HG03457 (cell line): Measurements from ENCODE around the gene NBAS.

Experiments used
- ATAC-seq: cut with Tn5 transposase; IDR thresholded peaks from one replicate; pipeline ENCODE4 v1.9.1; 2021; ENCODE audit warnings: moderate number of reproducible peaks; ENCODE audit not compliant: unreplicated experiment

The NBAS gene

DNA sequence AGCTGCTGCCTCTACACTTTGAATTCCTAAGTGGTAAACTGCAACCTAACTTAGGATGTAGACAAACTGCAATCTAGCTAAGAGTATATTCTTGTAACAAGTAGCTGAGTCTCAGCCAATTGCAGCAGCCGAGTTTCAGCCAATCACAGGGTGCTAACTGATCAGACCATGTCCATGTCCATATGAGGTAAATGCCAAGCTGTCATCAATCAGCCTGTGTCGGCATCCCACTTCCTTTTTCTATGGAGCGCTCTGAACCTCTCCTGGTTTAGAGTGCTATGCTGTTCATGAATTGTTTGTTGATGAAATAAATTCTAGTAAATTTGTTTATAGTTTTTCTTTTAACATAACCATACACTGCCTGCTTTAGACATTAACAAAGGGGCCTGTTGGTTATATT is 408.8 kb downstream of the NBAS start:
- ATAC-seq = no peak

DNA sequence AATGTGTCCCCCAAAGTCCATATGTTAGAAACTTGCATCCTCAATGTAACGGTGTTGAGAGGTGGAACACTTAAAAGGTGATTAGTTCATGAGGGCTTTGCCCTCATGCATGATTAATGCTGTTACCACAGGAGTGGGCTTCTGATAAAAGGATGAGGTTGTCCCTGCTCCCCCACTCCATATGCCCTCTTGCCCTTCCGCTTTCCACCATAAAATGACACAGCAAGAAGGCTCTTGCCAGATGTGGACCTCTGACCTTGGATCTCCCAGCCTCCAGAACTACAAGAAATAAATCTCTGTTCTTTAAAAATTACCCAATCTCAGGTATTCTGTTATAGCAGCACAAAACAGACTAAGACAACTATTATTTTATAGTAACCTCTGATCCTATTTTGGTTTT is 412.1 kb downstream of the NBAS start:
- no peak for ATAC-seq

DNA sequence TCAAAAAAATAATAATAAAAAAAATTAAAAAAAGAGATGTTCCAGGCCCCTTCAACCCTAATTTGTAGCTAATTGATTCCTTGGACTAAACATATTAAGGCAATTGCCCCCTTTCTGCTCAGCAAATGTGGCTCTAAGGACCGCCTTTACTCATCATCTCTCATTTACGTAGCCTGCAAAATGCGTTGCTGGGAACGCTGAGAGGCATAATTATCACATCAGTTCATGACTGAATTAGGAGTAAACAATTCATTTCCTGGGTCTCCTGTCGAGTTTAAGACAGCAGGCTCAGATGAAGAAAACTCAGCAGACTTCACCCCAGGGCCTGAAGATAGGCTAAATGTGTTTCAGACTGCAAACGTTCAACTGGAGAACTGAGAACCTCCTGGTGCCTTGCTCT is 413.5 kb downstream of the NBAS start:
- no peak for ATAC-seq

GRCh38 chr2:15146960-15147359 is 414.2 kb downstream of the NBAS start:
- no peak for ATAC-seq

GRCh38 chr2:15145919-15146318 is 415.2 kb downstream of the NBAS start:
- no peak for ATAC-seq

DNA sequence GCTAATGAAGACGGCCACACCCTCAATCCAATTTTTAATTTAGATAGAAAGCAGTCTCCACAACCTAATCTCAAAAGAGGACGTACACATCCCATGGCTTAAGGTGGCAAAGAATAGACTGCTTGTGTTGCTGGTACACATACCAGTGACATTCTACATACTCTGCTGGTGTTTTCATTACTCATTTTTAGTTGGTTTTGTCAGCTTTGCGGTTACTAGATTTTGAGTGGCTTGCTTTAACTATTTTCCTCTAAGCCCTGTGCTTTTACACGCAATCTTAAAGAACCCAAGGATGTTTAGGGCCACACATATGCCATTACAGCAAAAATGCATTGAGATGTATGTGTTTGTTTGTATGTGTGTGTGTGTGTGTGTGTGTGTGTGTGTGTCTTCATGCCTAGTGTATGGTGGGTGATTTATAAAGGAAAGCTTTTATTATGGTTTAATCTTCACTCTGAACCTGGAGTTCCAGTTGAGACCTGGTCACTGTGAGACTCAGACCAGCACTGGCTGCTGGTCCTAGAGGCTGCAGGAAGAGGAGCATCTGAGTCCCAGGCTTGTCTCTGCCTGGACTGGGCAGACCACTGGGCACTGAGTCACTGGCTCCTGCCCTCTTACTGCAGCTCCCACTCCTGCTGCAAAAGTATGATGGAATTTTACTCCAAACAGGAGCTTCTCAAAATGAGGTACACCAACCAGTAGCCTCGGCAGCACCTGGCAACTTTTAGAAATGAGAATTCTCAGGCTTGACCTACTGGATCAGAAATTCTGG is 415.9 kb downstream of the NBAS start:
- ATAC-seq = no peak

GRCh38 chr2:15142069-15142689 is 419.0 kb downstream of the NBAS start:
- peak; percentile 100 for ATAC-seq

DNA sequence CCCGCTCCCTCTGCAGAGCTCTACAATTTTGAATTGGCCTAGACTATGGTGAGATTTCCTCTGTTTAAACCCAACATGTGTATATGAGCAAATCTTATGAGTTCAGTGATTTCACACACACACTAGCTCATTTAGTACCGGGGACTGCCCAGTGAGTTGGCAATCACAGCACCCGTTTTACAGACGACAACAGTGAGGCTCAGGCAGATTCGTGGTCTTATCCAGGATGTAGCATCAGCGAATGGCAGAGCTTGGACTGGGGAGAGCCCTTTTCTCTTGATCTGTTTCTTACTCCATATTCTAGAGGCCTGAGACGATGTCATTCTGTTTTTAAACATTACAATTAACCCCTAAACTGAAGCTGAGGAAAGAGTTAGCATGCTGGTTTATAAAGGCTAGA is 419.9 kb downstream of the NBAS start:
- no peak for ATAC-seq

DNA sequence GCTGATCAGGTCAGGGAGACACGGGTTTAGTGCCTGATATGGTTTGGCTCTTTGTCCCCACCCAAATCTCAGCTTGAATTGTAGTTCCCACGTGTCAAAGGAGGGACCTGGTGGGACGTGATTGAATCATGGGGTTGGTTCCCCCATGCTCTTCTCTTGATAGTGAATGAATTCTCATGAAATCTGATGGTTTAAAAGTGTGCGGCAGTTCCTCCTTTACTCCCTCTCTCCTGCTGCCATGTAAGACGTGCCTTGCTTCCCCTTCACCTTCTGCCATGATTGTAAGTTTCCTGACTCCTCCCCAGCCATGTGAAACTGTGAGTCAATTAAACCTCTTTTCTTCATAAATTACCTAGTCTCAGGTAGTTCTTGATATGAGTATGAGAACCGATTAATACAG is 424.5 kb downstream of the NBAS start:
- ATAC-seq = no peak

DNA sequence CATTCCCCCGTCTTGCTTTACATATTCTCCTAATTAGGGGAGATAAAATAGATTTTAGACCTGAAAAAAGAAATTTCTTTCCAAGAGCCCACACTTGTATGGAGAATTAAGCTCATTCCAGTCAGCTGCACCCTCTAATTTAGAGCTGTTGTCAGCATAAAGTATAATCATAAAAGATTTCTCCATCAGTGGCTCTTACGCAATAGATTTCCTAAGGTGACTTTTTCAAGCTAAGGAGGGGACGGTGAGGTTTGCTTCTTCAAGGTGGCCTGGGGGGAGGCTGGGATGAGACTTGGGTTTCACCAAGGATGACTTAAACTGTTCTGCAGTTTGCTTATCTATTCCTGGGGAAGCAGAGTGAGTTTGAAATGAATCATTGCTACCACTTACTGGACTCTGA is 426.2 kb downstream of the NBAS start:
- no peak for ATAC-seq

- ATAC-seq = no peak
These were observed 427.7 kb downstream of the NBAS start for GRCh38 chr2:15133461-15133860.

DNA sequence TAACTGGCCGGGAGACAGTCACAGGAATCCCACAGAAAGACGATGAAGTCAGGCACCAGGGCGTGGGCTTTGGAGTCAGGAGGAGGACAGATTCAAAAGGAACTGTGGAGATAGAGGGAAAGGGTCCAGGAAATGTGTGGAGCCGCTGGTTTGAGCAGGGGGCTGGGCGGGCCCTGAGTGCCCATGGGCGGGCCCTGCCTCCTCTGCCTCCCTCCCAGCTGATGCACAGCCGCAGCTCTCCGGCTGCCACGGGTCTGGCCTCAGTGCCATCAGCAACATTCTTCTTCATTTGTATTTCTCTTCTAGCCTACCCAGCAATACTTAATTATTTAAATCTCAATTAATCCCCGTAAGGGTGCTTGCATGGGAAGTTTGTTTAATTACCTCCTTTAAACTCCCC is 432.3 kb downstream of the NBAS start:
- ATAC-seq = no peak

DNA sequence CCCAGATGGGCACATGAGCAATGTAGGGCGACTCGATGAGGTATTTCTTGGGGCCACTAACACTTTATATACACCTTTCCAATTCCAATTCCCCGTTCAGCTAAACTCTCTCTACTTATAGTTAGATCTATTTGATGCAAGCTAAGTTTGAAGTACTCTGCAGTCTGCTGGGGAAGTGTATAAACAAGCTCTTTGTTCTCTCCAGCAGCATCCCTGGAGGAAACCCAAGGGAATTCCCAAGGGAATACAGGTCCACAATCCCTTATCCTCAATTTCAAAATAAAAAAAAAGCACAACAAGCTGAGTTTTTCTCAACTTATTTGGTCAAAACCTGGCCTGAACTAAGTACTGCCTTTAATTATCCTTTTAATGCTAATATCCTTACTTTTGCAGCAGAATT is 433.3 kb downstream of the NBAS start:
- ATAC-seq = no peak

DNA sequence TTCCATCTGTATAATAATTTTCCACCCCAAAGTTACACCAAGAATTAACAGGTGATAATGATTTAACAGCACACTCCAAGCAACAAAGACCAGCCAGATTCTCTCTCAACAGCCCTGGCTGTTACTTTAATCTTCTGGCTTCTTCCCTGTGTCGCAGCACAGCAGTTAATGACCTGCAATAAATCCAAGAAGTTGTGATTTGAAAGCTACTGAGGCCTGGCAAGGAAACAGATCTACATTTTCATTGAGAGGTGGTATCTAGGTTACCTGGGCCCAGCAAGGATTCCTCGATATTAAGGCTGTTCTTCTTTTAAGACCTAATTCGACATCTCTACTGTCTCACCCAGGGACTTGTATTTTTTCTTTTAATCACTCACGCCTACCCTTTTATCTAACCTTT is 433.8 kb downstream of the NBAS start:
- ATAC-seq = no peak

DNA sequence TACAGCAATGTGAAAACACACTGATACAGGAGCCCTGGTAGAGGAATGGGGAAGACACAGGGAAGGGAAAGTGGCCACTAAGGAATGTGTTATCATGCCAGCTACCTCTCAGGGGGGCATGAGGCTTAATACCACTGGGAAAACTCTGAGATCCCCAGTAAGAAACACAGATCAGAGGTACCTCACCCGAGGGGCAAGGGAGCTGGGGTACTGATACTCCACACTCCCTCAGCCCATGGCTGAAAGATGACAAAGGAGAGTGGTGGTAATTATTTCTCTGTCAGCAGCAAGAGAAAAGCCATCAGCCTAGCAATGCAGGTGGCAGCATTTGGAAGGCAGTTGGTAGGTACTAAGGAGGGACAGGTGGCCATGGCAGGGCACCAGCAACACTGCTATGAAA is 434.8 kb downstream of the NBAS start:
- no peak for ATAC-seq

- no peak for ATAC-seq
These were observed 438.2 kb downstream of the NBAS start for GRCh38 chr2:15122915-15123314.

- no peak for ATAC-seq
These were observed 440.5 kb downstream of the NBAS start for GRCh38 chr2:15120631-15121030.

- no peak for ATAC-seq
These were observed 441.4 kb downstream of the NBAS start for GRCh38 chr2:15119722-15120175.

DNA sequence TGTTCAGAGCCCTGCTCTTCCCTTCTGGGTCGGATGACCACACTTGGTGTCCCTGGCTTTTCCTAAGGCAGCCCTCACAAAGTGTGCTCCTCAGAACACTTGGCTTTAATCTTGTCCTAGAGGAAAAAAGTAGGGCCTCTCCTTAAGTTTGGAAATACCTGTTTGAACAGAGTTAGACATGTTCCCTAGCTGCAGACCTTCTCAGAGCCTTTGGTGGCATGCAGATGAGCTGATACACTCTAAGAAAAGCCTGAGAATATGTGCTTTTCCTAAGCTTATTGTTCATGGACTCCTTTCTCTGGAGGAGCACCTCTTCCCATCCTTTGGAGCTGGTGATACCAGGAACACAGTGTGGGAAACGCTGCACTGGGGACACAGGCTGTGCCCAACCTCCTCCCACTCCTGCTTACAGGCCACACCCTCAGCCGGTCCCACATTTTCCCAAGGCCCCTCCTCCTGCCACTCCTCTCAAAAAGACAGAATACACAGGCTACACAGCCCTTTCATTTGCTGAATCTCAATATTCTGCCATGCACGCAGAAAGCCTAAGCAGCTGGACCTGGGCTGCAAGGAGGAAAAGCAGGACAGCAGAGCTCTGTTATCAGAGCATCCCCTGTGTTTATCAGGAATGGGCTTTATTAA is 443.6 kb downstream of the NBAS start:
- no peak for ATAC-seq
